Esophagus squamous epithelium (tissue), 5 donors: ENCODE measurements around the gene SDK2. TPM values are rescaled to one million over a fixed set of nuclear protein-coding genes. Genes with fewer than 3 reads are reported as not detected.

Experiments
- DNase-seq: peaks from one replicate; lab custom pipeline; 2025; lab: John Stamatoyannopoulos, UW
- H3K27ac ChIP-seq, 4 donors: fragments of 200-600 bp; sonication (generic); one replicate each; pipeline ENCODE4 v1.5.1; 2016 to 2019; ENCODE audit warnings: mild to moderate bottlenecking in 1 of 4
- H3K27me3 ChIP-seq, 4 donors: fragments of 200-600 bp; sonication (generic); 1 replicate in 3 of 4; 2 replicates in 1 of 4; pipeline versions ENCODE4 v1.5.1 to v1.6.0; 2017 to 2021; ENCODE audit warnings: antibody characterized with exemption in 1 of 4
- H3K36me3 ChIP-seq, 3 donors: fragments of 200-600 bp; sonication (generic); one replicate each; pipeline ENCODE4 v1.5.1; 2016 to 2019
- H3K4me1 ChIP-seq, 3 donors: fragments of 200-600 bp; sonication (generic); one replicate each; pipeline ENCODE4 v1.5.1; 2017 to 2019
- H3K4me3 ChIP-seq, 4 donors: fragments of 200-600 bp; sonication (generic); 1 replicate in 3 of 4; 2 replicates in 1 of 4; pipeline ENCODE4 v1.5.1; 2016 to 2019; ENCODE audit warnings: mild to moderate bottlenecking in 2 of 4, moderate library complexity in 1 of 4
- H3K9me3 ChIP-seq, 3 donors: fragments of 200-600 bp; sonication (generic); one replicate each; pipeline ENCODE4 v1.5.1; 2016 to 2019
- POLR2A ChIP-seq, 4 donors: fragments of 450-650 bp; IDR thresholded peaks; one replicate each; pipeline ENCODE4 v1.6.1; 2017; ENCODE audit warnings: antibody characterized with exemption in 4 of 4, mild to moderate bottlenecking in 4 of 4, moderate library complexity in 3 of 4
- WGBS, 2 donors: methylation state at CpG; one replicate each; pipeline ENCODE4 v1.1.5; 2018; 5-methylcytosine and 5-hydroxymethylcytosine counted together
- intact Hi-C: fragments of 100-400 bp; cut with DNase I; formaldehyde crosslinking; loops from one replicate; pipeline ENCODE4 v1.15.0; 2022
- total RNA-seq, 4 donors: library from RNA; depleted of rRNA; stranded (reverse); fragments of >200 nt; gene quantifications; one replicate each; pipeline ENCODE4 v1.1.0, GENCODE V29; 2016
- TF ChIP-seq, protein P1 (sequence below), 6 experiments: fragments of 450-650 bp in 4 of 6; fragments of 200-600 bp in 2 of 6; sonication (generic) in 2 of 6; IDR thresholded peaks; one replicate each; pipeline ENCODE4 v1.5.1; 2016 to 2019; ENCODE audit warnings: antibody characterized with exemption in 6 of 6, mild to moderate bottlenecking in 4 of 6, moderate library complexity in 4 of 6
- donor health status: DM: yes; HTN: yes; CAD: no.

The SDK2 gene
- total RNA-seq, 4 donors from 2014 or later, result 1.7 to 5.5 (median 2.4) TPM

DNA sequence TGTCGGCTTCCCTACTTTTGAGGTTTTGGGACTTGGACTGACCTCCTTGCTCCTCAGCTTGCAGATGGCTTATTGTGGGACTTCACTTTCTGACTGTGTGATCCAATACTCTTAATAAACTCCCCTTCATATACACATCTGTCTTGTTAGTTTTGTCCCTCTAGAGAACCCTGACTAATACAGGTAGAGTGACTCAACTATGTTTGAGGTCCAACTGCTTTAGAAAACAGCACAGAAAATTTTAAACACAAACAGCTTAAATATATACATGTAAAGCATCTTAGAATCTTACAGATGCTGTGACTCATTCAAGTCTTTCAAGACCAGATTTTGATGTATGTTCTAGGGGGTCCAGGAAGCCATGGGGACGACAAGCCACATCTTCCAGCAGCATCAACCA, 11.7 kb downstream of the SDK2 start:
- Histone ChIP-seq H3K27ac (no peak overlapping the region), H3K36me3 (no peaks in the 10 kb centered on the region), H3K4me3 (no peak overlapping the region), H3K27me3 (no peaks in the 10 kb centered on the region), H3K4me1 (no peaks in the 10 kb centered on the region), H3K9me3 (no peaks in the 10 kb centered on the region)
- TF ChIP-seq, protein P1, sequence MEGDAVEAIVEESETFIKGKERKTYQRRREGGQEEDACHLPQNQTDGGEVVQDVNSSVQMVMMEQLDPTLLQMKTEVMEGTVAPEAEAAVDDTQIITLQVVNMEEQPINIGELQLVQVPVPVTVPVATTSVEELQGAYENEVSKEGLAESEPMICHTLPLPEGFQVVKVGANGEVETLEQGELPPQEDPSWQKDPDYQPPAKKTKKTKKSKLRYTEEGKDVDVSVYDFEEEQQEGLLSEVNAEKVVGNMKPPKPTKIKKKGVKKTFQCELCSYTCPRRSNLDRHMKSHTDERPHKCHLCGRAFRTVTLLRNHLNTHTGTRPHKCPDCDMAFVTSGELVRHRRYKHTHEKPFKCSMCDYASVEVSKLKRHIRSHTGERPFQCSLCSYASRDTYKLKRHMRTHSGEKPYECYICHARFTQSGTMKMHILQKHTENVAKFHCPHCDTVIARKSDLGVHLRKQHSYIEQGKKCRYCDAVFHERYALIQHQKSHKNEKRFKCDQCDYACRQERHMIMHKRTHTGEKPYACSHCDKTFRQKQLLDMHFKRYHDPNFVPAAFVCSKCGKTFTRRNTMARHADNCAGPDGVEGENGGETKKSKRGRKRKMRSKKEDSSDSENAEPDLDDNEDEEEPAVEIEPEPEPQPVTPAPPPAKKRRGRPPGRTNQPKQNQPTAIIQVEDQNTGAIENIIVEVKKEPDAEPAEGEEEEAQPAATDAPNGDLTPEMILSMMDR (IDR thresholded peaks at IDR 0.05), result no peak
- no peak for TF ChIP-seq POLR2A (IDR thresholded peaks at IDR 0.05)
- no peak for DNase-seq
- WGBS, 2 donors, result 75 to 77% methylated on average over 2 of the region's 2 CpGs
- intact Hi-C loops, result no loop called here

GRCh38 chr17:73630965-73631595, 13.2 kb downstream of the SDK2 start:
- Histone ChIP-seq H3K27me3 (no peaks in the 10 kb centered on the region), H3K4me3 (no peak overlapping the region), H3K36me3 (no peaks in the 10 kb centered on the region), H3K9me3 (no peaks in the 10 kb centered on the region), H3K27ac (no peak overlapping the region), H3K4me1 (peaks cover 0 to 6% (median 4%) of the 10 kb centered on the region in 3 donors)
- TF ChIP-seq, protein P1 (IDR thresholded peaks at IDR 0.05), result no peak
- no peak for TF ChIP-seq POLR2A (IDR thresholded peaks at IDR 0.05)
- WGBS, 2 donors, result 76 to 87% methylated on average over 10 to 16 of the region's 19 CpGs
- intact Hi-C loops, result no loop called here
- DNase-seq, result no peak

- no peaks in the 10 kb centered on the region for H3K27me3 ChIP-seq
- no peak overlapping the region for H3K27ac ChIP-seq
- no peaks in the 10 kb centered on the region for H3K36me3 ChIP-seq
- no peak overlapping the region for H3K4me3 ChIP-seq
- 60 to 87% methylated on average over 1 to 6 of the region's 6 CpGs for WGBS, 2 donors
- no peaks in the 10 kb centered on the region for H3K9me3 ChIP-seq
- DNase-seq, result no peak
- no peak for TF ChIP-seq POLR2A (IDR thresholded peaks at IDR 0.05)
- TF ChIP-seq, protein P1 (IDR thresholded peaks at IDR 0.05), result no peak
- intact Hi-C loops, result no loop called here
- peaks cover 0 to 12% (median 10%) of the 10 kb centered on the region in 3 donors for H3K4me1 ChIP-seq
Measured at GRCh38 chr17:73630531-73630930, 13.7 kb downstream of the SDK2 start.

- 66 to 80% methylated on average over 6 to 7 of the region's 13 CpGs for WGBS, 2 donors
- intact Hi-C loops, result no loop called here
- TF ChIP-seq POLR2A (IDR thresholded peaks at IDR 0.05), result no peak
- TF ChIP-seq, protein P1 (IDR thresholded peaks at IDR 0.05), result no peak
- Histone ChIP-seq H3K27me3 (no peaks in the 10 kb centered on the region), H3K4me3 (no peak overlapping the region), H3K9me3 (no peaks in the 10 kb centered on the region), H3K36me3 (no peaks in the 10 kb centered on the region), H3K27ac (no peak overlapping the region), H3K4me1 (peaks cover 0 to 22% (median 20%) of the 10 kb centered on the region in 3 donors)
- DNase-seq, result no peak
Measured at GRCh38 chr17:73628642-73629552, 15.3 kb downstream of the SDK2 start.
